GM12878 (cell line): ENCODE results near the gene CCDC149.

Source experiments
- NFXL1 ChIP-seq: fragments of 450-650 bp; IDR thresholded peaks from 2 replicates; pipeline ENCODE4 v1.6.1; 2017; ENCODE audit warnings: antibody characterized with exemption, mild to moderate bottlenecking, borderline replicate concordance
- NR2F1 ChIP-seq: fragments of 450-650 bp; conservative IDR thresholded peaks from 2 replicates; pipeline ENCODE4 v1.6.1; 2017; ENCODE audit warnings: mild to moderate bottlenecking
- POLR2A ChIP-seq: IDR thresholded peaks from 2 replicates; pipeline ENCODE4 v1.6.1; 2011; ENCODE audit warnings: low read depth, mild to moderate bottlenecking, low read length
- POLR2AphosphoS5 ChIP-seq: IDR thresholded peaks from 2 replicates; pipeline ENCODE4 v1.6.1; 2011; ENCODE audit warnings: mild to moderate bottlenecking, low read length, inconsistent platforms
- TF ChIP-seq, protein P1 (sequence below), 3 experiments: IDR thresholded peaks in 2 of 3; conservative IDR thresholded peaks in 1 of 3; 2 replicates each; pipeline ENCODE4 v1.5.1; 2011; ENCODE audit warnings: low read depth in 3 of 3, low read length in 3 of 3, mild to moderate bottlenecking in 3 of 3, control low read depth in 2 of 3, moderate library complexity in 2 of 3, inconsistent platforms in 1 of 3, mixed read lengths in 1 of 3; ENCODE audit not compliant: control insufficient read depth in 2 of 3, insufficient read depth in 1 of 3; ENCODE audit errors: extremely low read depth in 1 of 3
- TF ChIP-seq, protein P2 (sequence below): IDR thresholded peaks from 2 replicates; pipeline ENCODE4 v1.6.1; 2011; ENCODE audit warnings: low read depth, low read length, improper control_type of control experiment, borderline replicate concordance
- TF ChIP-seq, protein P3 (sequence below): IDR thresholded peaks from 2 replicates; pipeline ENCODE4 v1.6.1; 2012; ENCODE audit warnings: mild to moderate bottlenecking, low read depth, low read length
- TF ChIP-seq, protein P4 (sequence below): fragments of 450-650 bp; IDR thresholded peaks from 2 replicates; pipeline ENCODE4 v1.6.1; 2017; ENCODE audit warnings: mild to moderate bottlenecking

DNA sequence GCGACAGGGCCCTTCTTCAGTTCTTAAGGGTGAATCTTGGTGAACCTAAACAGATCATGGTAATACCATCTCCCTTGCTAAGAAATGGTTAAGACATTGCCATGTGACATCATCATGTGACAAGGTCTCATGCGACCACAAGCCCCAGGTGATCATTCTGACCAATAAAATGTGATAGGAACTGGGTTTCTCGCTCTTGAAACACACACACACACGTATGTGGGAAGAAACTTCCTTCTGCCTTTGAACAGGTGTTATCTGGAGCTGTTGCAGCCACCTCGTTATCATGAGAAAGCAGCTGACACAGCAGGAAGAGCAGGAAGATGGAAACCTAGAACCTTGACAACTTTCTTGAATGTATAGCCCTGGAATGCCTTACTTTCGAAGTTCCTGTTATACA, 107.3 kb downstream of the CCDC149 start:
- TF ChIP-seq, protein P1, sequence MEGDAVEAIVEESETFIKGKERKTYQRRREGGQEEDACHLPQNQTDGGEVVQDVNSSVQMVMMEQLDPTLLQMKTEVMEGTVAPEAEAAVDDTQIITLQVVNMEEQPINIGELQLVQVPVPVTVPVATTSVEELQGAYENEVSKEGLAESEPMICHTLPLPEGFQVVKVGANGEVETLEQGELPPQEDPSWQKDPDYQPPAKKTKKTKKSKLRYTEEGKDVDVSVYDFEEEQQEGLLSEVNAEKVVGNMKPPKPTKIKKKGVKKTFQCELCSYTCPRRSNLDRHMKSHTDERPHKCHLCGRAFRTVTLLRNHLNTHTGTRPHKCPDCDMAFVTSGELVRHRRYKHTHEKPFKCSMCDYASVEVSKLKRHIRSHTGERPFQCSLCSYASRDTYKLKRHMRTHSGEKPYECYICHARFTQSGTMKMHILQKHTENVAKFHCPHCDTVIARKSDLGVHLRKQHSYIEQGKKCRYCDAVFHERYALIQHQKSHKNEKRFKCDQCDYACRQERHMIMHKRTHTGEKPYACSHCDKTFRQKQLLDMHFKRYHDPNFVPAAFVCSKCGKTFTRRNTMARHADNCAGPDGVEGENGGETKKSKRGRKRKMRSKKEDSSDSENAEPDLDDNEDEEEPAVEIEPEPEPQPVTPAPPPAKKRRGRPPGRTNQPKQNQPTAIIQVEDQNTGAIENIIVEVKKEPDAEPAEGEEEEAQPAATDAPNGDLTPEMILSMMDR (IDR thresholded peaks at IDR 0.05 in 2 of 3, conservative IDR thresholded peaks at IDR 0.05 in 1 of 3; ENCODE audit: control insufficient read depth in 2 of 3, extremely low read depth in 1 of 3, insufficient read depth in 1 of 3, low read depth in 3 of 3, low read length in 3 of 3): no peak
- TF ChIP-seq, protein P2, sequence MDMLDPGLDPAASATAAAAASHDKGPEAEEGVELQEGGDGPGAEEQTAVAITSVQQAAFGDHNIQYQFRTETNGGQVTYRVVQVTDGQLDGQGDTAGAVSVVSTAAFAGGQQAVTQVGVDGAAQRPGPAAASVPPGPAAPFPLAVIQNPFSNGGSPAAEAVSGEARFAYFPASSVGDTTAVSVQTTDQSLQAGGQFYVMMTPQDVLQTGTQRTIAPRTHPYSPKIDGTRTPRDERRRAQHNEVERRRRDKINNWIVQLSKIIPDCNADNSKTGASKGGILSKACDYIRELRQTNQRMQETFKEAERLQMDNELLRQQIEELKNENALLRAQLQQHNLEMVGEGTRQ: no peak; the same call in 1 of the 2 replicates
- TF ChIP-seq POLR2AphosphoS5 (no peak), POLR2A (no peak), NFXL1 (no peak), NR2F1 (no peak)
- TF ChIP-seq, protein P3, sequence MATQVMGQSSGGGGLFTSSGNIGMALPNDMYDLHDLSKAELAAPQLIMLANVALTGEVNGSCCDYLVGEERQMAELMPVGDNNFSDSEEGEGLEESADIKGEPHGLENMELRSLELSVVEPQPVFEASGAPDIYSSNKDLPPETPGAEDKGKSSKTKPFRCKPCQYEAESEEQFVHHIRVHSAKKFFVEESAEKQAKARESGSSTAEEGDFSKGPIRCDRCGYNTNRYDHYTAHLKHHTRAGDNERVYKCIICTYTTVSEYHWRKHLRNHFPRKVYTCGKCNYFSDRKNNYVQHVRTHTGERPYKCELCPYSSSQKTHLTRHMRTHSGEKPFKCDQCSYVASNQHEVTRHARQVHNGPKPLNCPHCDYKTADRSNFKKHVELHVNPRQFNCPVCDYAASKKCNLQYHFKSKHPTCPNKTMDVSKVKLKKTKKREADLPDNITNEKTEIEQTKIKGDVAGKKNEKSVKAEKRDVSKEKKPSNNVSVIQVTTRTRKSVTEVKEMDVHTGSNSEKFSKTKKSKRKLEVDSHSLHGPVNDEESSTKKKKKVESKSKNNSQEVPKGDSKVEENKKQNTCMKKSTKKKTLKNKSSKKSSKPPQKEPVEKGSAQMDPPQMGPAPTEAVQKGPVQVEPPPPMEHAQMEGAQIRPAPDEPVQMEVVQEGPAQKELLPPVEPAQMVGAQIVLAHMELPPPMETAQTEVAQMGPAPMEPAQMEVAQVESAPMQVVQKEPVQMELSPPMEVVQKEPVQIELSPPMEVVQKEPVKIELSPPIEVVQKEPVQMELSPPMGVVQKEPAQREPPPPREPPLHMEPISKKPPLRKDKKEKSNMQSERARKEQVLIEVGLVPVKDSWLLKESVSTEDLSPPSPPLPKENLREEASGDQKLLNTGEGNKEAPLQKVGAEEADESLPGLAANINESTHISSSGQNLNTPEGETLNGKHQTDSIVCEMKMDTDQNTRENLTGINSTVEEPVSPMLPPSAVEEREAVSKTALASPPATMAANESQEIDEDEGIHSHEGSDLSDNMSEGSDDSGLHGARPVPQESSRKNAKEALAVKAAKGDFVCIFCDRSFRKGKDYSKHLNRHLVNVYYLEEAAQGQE: no peak
- TF ChIP-seq, protein P4, sequence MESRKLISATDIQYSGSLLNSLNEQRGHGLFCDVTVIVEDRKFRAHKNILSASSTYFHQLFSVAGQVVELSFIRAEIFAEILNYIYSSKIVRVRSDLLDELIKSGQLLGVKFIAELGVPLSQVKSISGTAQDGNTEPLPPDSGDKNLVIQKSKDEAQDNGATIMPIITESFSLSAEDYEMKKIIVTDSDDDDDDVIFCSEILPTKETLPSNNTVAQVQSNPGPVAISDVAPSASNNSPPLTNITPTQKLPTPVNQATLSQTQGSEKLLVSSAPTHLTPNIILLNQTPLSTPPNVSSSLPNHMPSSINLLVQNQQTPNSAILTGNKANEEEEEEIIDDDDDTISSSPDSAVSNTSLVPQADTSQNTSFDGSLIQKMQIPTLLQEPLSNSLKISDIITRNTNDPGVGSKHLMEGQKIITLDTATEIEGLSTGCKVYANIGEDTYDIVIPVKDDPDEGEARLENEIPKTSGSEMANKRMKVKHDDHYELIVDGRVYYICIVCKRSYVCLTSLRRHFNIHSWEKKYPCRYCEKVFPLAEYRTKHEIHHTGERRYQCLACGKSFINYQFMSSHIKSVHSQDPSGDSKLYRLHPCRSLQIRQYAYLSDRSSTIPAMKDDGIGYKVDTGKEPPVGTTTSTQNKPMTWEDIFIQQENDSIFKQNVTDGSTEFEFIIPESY: no peak
